Activated naive CD8-positive, alpha-beta T cell (primary cell): ENCODE results near the gene GIT2.

Source experiments
- H3K27ac Mint-ChIP-seq: one replicate; pipeline ENCODE4 v1.8.0; 2021; ENCODE audit warnings: mixed read lengths
- H3K27me3 Mint-ChIP-seq: one replicate; pipeline ENCODE4 v1.8.0; 2021; ENCODE audit warnings: mixed read lengths
- H3K36me3 Mint-ChIP-seq: one replicate; pipeline ENCODE4 v1.8.0; 2021; ENCODE audit warnings: mixed read lengths
- H3K4me1 Mint-ChIP-seq: one replicate; pipeline ENCODE4 v1.8.0; 2021; ENCODE audit warnings: low read depth, mixed read lengths
- H3K4me3 Mint-ChIP-seq: one replicate; pipeline ENCODE4 v1.8.0; 2021; ENCODE audit warnings: mild to moderate bottlenecking, mixed read lengths
- H3K9me3 Mint-ChIP-seq: one replicate; pipeline ENCODE4 v1.8.0; 2021; ENCODE audit warnings: low read depth, mixed read lengths

GIT2 gene, protein sequence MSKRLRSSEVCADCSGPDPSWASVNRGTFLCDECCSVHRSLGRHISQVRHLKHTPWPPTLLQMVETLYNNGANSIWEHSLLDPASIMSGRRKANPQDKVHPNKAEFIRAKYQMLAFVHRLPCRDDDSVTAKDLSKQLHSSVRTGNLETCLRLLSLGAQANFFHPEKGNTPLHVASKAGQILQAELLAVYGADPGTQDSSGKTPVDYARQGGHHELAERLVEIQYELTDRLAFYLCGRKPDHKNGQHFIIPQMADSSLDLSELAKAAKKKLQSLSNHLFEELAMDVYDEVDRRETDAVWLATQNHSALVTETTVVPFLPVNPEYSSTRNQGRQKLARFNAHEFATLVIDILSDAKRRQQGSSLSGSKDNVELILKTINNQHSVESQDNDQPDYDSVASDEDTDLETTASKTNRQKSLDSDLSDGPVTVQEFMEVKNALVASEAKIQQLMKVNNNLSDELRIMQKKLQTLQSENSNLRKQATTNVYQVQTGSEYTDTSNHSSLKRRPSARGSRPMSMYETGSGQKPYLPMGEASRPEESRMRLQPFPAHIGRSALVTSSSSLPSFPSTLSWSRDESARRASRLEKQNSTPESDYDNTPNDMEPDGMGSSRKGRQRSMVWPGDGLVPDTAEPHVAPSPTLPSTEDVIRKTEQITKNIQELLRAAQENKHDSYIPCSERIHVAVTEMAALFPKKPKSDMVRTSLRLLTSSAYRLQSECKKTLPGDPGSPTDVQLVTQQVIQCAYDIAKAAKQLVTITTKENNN

DNA sequence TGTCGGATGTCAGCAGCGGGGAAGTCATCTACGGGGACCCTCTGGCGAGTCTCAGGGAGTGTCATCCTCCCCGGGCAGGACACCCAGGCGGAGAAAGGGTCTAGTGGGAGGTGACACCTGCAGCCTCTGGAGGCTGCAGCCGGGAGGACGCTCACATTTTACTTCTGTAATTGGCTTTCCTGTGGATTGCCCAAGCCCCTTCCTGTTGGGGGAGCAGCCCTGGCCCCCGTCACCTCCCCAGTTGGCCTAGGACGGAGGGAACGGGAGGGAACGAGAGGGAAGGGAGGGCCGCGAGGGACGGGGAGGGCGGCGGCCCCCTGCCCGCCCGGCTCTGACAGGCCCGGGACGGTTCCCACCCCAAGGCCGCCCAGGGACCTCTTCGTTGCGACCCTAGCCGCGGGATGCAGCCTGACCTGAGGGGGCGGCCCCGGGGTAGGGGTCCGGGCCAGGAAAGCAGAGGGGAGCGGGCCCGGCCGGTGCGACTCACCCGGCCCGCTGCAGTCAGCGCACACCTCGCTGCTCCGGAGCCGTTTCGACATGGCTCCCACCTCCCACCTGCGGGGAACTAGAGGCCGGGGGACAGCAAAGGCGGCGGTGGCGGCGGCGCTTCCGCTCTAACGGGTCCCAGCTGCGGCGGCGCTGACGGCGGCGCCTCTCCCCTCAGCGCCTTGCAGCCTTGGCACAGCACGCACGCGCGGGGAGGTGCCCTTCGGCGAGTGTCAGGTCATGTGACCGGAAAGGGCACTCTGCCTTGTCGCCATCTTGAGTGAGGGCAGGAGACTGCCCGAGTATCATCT lies at the start of gene GIT2:
Gene GIT2, minus strand, starts transcription at position 683 of the 797 bp plus-strand sequence. Its CDS starts 144 bp downstream, at position 539.
- H3K4me3 Mint-ChIP-seq = peak within 1 kb of the TSS; percentile 94
- H3K27ac Mint-ChIP-seq = peak within 1 kb of the TSS; percentile 91
- H3K4me1 Mint-ChIP-seq = peaks cover 70% of the 10 kb centered on the region
- H3K27me3 Mint-ChIP-seq = no peaks in the 10 kb centered on the region
- no peaks in the 10 kb centered on the region for H3K9me3 Mint-ChIP-seq
- H3K36me3 Mint-ChIP-seq = peaks cover 2% of the 10 kb centered on the region

DNA sequence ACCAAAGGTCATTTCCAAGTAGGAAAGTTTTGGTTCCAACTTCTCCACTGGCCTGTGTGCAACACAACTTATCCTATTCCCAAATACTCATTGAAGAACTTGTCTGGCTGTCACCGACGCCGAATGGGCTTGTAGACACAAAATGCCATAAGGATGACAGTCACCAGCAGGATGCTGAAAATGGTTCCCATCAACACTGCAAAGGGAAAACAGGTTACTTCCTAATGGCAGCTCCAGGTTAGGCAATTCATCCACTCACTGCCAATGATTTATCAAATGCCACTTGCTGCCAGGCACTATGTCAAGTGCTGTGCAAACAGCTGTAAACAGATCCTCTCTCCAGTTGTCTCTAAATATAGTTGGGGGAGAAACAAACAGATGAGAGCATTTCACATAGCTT lies 46.1 kb upstream of the GIT2 start:
- no peaks in the 10 kb centered on the region for H3K27me3 Mint-ChIP-seq
- H3K9me3 Mint-ChIP-seq = no peaks in the 10 kb centered on the region
- peaks cover 42% of the 10 kb centered on the region for H3K4me1 Mint-ChIP-seq
- no peak overlapping the region for H3K4me3 Mint-ChIP-seq
- peak overlapping the region; percentile 19 for H3K27ac Mint-ChIP-seq
- peaks cover 2% of the 10 kb centered on the region for H3K36me3 Mint-ChIP-seq

DNA sequence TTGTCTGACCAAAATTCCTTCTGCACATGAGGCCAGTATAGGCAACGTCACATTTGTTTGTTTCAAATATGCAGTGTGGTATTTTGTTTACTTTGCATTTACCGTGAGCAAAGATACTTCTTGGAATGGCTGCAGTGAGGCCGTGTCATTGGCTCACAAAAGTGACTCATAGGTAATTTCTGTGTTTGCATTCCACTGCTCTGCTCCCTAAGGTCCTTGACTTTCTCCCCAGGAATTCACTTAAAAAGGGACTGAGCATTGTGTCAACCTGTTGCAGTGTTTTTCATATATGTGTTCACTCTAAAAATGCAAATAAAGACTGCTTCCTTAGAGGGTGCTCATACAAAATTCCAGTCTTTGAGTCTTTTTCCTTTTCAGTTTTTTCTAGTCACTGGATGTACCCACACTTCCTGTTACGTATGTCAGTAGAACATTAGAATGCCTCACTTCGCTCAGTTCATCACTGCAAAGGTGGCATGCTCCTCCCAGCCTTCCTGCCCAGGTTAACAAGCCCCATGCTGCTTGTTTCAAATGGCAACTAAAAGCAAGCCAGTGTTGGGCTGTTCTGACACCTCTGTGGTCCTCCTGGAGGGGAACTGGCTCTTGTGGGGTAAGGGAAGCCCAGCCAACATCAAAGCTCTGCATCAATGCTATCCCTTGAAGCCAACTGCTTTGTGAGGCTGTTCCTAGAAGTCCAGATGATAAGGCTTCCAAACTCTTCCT lies 43.1 kb upstream of the GIT2 start:
- H3K27ac Mint-ChIP-seq = peak overlapping the region; percentile 75
- H3K9me3 Mint-ChIP-seq = no peaks in the 10 kb centered on the region
- H3K36me3 Mint-ChIP-seq = peaks cover 10% of the 10 kb centered on the region
- no peaks in the 10 kb centered on the region for H3K27me3 Mint-ChIP-seq
- no peak overlapping the region for H3K4me3 Mint-ChIP-seq
- H3K4me1 Mint-ChIP-seq = peaks cover 30% of the 10 kb centered on the region

DNA sequence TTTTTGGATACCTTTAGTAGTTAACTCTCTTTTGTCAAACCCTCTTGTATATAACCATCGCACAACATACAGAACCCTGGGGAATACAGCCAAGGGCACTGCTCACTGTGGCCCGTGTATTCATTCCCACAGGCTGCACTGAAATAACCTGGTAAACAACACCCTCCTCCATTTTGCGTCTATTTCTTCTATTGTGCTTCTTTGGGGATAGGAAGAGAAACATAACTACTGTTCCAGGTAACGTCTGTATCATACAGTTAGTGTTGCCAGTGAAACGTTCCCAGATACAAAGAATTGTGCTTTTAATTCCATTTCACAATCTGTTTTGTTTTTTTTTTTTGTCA lies 42.5 kb upstream of the GIT2 start:
- no peaks in the 10 kb centered on the region for H3K9me3 Mint-ChIP-seq
- peak overlapping the region; percentile 75 for H3K27ac Mint-ChIP-seq

DNA sequence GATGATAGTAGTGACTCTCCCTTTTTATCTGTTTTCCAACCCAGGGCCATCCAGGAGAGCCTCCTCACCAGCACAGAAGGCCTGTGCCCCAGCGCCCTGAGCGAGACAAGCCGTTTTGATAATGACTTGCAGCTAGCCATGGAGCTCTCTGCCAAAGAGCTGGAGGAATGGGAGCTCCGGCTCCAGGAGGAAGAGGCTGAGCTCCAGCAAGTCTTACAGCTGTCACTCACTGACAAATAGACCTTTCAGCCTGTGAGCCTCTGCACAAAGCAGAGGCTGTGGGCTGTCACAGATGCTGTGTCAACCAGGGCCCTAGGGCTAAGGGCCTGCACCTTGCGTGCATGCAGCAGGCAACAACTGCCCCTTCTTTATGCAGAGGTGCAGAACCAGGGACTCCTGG lies 41.1 kb upstream of the GIT2 start:
- H3K27ac Mint-ChIP-seq = peak overlapping the region; percentile 80
- no peak overlapping the region for H3K4me3 Mint-ChIP-seq
- no peaks in the 10 kb centered on the region for H3K27me3 Mint-ChIP-seq
- peaks cover 12% of the 10 kb centered on the region for H3K36me3 Mint-ChIP-seq
- H3K4me1 Mint-ChIP-seq = peaks cover 21% of the 10 kb centered on the region
- H3K9me3 Mint-ChIP-seq = no peaks in the 10 kb centered on the region

More for the DNA sequence above, 42.5 kb upstream of the GIT2 start:
- H3K4me3 Mint-ChIP-seq = peak overlapping the region; percentile 36
- H3K36me3 Mint-ChIP-seq = peaks cover 10% of the 10 kb centered on the region
- H3K27me3 Mint-ChIP-seq = no peaks in the 10 kb centered on the region
- H3K4me1 Mint-ChIP-seq = peaks cover 29% of the 10 kb centered on the region

DNA sequence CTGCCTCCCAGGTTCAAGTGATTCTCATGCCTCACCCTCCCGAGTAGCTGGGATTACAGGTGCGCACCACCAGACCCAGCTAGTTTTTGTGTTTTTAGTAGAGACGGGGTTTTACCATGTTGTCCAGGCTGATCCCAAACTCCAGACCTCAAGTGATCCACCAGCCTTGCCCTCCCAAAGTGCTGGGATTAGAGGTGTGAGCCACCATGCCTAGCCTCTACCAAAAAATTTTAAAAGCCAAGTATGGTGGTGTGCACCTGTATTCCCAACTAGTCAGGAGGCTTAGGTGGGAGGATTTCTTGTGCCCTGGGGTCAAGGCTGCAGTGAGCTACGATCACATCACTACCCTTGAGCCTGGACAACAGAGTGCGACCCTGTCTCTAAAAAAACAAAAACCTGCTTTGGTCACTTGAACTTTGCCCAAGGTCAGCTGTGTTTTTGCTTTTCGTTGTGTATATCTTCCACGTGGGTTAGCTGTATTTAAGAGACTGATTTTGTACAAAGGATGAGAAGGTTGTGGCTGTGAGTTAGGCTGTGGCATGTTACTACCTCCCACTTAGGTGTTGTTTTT lies 39.5 kb upstream of the GIT2 start:
- Mint-ChIP-seq H3K9me3 (no peaks in the 10 kb centered on the region), H3K36me3 (peaks cover 12% of the 10 kb centered on the region), H3K4me3 (no peak overlapping the region), H3K27ac (no peak overlapping the region), H3K4me1 (peaks cover 20% of the 10 kb centered on the region), H3K27me3 (no peaks in the 10 kb centered on the region)

DNA sequence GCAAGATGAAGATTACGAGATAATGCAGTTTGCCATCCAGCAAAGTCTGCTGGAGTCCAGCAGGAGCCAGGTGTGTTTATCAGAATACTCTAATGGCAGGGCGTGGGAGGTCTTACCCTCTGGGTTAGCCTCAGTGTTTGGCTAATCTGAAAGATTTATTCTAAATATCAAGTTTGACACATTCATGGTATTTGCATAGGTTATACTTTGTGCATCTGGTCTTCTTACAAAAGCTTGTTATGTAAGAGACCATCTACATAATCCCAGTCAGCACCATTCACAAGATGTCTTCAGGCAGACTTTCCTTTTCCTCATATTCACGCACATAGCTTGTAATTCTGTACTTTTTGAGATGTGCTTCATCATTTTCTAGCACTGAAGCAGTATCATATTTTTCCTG lies 37.7 kb upstream of the GIT2 start:
- Mint-ChIP-seq H3K36me3 (peaks cover 12% of the 10 kb centered on the region), H3K27ac (no peak overlapping the region), H3K27me3 (no peaks in the 10 kb centered on the region), H3K4me3 (no peak overlapping the region), H3K9me3 (no peaks in the 10 kb centered on the region), H3K4me1 (peaks cover 4% of the 10 kb centered on the region)

DNA sequence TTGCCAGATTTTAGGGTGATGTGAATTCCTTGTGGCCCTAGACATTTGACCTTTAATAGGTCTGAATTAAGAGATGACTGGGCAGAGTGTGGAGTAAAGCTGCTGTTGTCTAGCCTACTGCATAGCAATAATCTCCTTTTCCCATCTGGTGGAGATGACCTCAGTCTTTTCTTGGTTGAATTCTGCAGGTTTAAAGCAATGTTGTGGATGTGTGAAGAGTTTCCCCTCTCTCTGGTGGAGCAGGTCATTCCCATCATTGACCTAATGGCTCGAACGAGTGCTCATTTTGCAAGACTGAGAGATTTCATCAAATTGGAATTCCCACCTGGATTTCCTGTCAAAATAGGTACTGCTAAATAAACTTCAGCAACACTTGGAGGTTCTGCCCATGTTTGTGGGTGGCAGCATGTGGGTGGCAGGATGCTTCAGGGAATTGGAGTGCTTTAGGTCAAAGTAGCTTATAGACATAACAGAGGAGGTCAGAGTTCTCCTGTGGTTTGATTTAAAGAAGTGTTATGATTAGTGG lies 33.2 kb upstream of the GIT2 start:
- Mint-ChIP-seq H3K9me3 (no peaks in the 10 kb centered on the region), H3K36me3 (peaks cover 6% of the 10 kb centered on the region), H3K4me1 (peaks cover 7% of the 10 kb centered on the region), H3K27me3 (no peaks in the 10 kb centered on the region), H3K4me3 (no peak overlapping the region), H3K27ac (no peak overlapping the region)

DNA sequence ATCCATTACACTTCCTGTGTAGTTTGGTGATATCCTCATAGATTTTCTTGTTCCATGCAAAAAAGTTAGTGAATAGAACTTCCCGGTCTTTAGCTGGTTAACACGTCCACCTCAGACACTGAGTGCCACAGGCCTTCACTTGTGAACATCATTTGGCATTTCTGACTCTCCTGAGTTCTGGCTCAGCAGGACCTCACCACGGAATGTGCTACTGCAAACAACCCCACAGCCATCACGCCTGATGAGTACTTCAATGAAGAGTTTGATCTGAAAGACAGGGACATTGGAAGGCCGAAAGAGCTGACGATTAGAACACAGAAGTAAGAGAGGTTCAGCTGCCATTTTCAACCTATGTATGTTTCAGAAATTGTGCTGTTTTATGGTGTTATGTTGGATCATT lies 32.2 kb upstream of the GIT2 start:
- no peak overlapping the region for H3K4me3 Mint-ChIP-seq
- peaks cover 7% of the 10 kb centered on the region for H3K4me1 Mint-ChIP-seq
- H3K36me3 Mint-ChIP-seq = peaks cover 4% of the 10 kb centered on the region
- no peaks in the 10 kb centered on the region for H3K27me3 Mint-ChIP-seq
- peak overlapping the region; percentile 35 for H3K27ac Mint-ChIP-seq
- no peaks in the 10 kb centered on the region for H3K9me3 Mint-ChIP-seq

DNA sequence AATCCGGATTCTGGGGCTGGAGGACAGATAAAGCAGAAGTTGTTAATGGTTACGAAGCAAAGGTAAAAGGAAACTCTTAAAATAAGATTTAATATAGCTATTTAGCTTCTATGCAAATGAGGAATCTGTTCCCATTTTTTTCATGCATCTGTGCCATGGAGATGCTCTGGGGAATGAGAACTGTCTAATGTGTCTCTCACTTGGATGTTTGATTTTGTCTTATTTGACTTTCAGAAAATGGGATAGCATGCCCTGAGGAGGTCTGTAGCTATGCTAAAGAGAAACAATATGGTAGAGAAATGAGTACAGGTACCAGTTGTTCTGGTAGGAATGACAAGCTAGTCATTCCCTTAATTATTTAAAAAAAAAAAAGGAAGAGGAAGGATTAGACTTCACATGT lies 27.9 kb upstream of the GIT2 start:
- Mint-ChIP-seq H3K4me1 (peaks cover 7% of the 10 kb centered on the region), H3K27ac (peak overlapping the region; percentile 66), H3K27me3 (no peaks in the 10 kb centered on the region), H3K9me3 (no peaks in the 10 kb centered on the region), H3K4me3 (no peak overlapping the region), H3K36me3 (peaks cover 4% of the 10 kb centered on the region)

DNA sequence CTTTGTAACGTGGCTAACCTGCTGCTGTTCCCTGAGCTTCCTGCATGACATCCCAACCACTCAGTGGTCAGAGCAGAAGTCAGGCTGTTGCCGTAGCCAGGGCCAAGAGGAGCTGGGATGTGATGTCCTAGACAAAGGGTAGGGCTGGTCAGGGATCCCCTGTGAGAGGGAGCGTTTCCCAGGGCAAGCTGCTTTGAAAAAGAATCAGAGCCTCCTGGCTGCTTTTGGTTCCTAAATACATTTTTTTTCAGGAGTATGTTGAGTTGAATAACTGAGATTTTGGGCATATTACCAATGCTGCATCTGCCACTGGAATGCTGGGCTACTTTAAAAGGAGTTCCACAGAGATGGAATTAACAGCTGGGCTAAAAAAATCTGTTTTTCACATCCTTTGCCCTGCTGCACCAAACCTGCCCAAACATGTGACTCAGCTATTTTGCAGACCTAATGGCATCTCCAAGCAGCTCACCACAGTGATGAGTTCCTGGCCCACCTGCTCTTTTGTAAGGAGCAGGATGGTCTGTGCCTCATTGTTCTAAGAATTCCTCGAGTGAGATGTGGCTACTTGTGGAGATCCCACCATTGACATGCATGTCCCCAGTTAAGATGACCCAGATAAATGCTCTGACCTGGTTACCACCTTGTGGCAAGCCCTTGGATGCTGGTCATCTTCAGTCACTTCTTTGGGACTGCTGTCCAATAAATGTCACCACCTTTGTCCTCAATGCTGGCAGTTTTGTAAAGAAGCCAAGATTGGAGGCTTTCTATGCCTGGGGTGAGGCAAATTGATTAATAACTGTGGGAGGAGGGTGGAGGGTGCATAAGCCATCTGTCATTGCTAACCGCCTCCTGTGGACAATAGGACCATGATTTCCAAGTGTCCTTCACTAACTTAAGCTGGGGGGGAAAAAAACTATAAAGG lies 27.2 kb upstream of the GIT2 start:
- peaks cover 7% of the 10 kb centered on the region for H3K4me1 Mint-ChIP-seq
- no peak overlapping the region for H3K4me3 Mint-ChIP-seq
- H3K36me3 Mint-ChIP-seq = peaks cover 3% of the 10 kb centered on the region
- no peaks in the 10 kb centered on the region for H3K9me3 Mint-ChIP-seq
- H3K27me3 Mint-ChIP-seq = no peaks in the 10 kb centered on the region
- H3K27ac Mint-ChIP-seq = peak overlapping the region; percentile 66

DNA sequence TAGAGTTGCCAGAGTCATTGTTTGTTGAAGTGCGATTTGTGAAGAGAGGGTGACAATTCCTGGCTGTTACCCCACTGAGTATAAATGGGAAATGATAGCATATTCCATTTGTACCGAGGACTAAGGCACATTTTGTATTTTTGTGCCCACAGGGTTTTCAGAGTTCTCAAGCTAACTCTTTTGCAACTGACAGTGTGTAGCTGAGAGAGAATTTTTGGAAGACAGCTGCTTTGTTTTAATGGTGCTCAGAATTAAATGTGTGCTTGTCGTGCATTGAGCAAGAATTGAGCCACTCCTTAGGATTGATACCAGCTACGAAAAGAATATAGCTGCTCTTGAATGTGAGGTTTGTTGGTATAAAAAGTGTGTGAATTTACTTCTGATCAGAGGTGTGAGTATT lies 24.8 kb upstream of the GIT2 start:
- no peak overlapping the region for H3K4me3 Mint-ChIP-seq
- no peaks in the 10 kb centered on the region for H3K27me3 Mint-ChIP-seq
- H3K4me1 Mint-ChIP-seq = peaks cover 3% of the 10 kb centered on the region
- no peak overlapping the region for H3K27ac Mint-ChIP-seq
- no peaks in the 10 kb centered on the region for H3K36me3 Mint-ChIP-seq
- no peaks in the 10 kb centered on the region for H3K9me3 Mint-ChIP-seq

DNA sequence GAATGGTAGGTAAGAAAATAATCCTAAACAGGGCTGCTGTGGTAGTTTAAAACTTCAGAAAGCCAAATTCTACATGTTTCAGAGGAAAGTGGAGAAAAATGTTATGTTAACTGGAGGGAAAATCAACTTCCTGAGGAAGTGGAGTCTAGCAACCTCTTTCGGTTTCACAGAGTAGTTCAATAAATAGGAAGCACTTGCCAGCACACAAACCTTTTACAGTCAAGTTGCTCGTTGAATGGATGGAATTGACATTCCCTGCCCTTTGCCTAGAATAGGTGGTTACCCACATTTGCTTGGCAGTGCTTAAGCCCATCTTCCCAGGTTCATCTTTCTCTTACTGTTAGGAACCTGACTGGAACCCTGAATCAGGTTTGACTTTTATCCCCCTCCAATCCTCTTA lies 19.0 kb upstream of the GIT2 start:
- H3K36me3 Mint-ChIP-seq = no peaks in the 10 kb centered on the region
- peaks cover 32% of the 10 kb centered on the region for H3K4me1 Mint-ChIP-seq
- H3K4me3 Mint-ChIP-seq = peak overlapping the region; percentile 13
- H3K27me3 Mint-ChIP-seq = no peaks in the 10 kb centered on the region
- no peaks in the 10 kb centered on the region for H3K9me3 Mint-ChIP-seq
- H3K27ac Mint-ChIP-seq = peak overlapping the region; percentile 87
